Measurements from ENCODE around the gene MYO18A. TPM values are rescaled to one million over a fixed set of nuclear protein-coding genes. Genes with fewer than 3 reads are reported as not detected.

MYO18A gene
- total RNA-seq, 1 donor from 2014 or later, result 45.9 TPM

GRCh38 chr17:29121442-29121841 is 58.8 kb downstream of the MYO18A start:
- no peak overlapping the region for H3K9ac ChIP-seq (ENCODE audit: low read length)
- no peaks in the 10 kb centered on the region for H3K9me3 ChIP-seq (ENCODE audit: insufficient read depth, low read depth, low read length)
- peaks cover 2% of the 10 kb centered on the region for H3K4me1 Mint-ChIP-seq (ENCODE audit: low read depth, unreplicated experiment)
- no peaks in the 10 kb centered on the region for H3K9me3 Mint-ChIP-seq (ENCODE audit: unreplicated experiment)
- no peaks in the 10 kb centered on the region for H3K36me3 ChIP-seq (ENCODE audit: insufficient read depth, low read length)
- H3K27ac ChIP-seq (ENCODE audit: low read depth, low read length), result no peak overlapping the region
- H3K4me3 ChIP-seq (ENCODE audit: insufficient read depth, low read depth, low read length), result no peak overlapping the region
- H3K79me2 ChIP-seq (ENCODE audit: insufficient read depth, low read length), result no peaks in the 10 kb centered on the region
- no peak for DNase-seq (ENCODE audit: low read depth)
- no peak overlapping the region for H3K4me2 ChIP-seq (ENCODE audit: low read length)
- H3K4me1 ChIP-seq (ENCODE audit: insufficient read depth, low read length), result peaks cover 12% of the 10 kb centered on the region
- no peak overlapping the region for H3K27ac Mint-ChIP-seq (ENCODE audit: unreplicated experiment)
- FAIRE-seq, result no peak
- H2AFZ ChIP-seq (ENCODE audit: low read depth, low read length), result no peak overlapping the region
- peaks cover 28% of the 10 kb centered on the region for H3K36me3 Mint-ChIP-seq (ENCODE audit: low read depth, unreplicated experiment)
- no peak overlapping the region for H3K4me3 Mint-ChIP-seq (ENCODE audit: unreplicated experiment)
- H4K20me1 ChIP-seq (ENCODE audit: insufficient read depth, low read length), result peaks cover 33% of the 10 kb centered on the region
- H3K27me3 Mint-ChIP-seq (ENCODE audit: low read depth, unreplicated experiment), result no peaks in the 10 kb centered on the region
- TF ChIP-seq EZH2 (IDR thresholded peaks at IDR 0.05; ENCODE audit: insufficient read depth, low read length) (no peak), CTCF (IDR thresholded peaks at IDR 0.05; ENCODE audit: insufficient read depth, low read depth, low read length) (no peak)
- H3K27me3 ChIP-seq (ENCODE audit: insufficient read depth, low read length), result no peaks in the 10 kb centered on the region

- peaks cover 4% of the 10 kb centered on the region for H3K4me1 Mint-ChIP-seq (ENCODE audit: low read depth, unreplicated experiment)
- H3K4me3 ChIP-seq (ENCODE audit: insufficient read depth, low read depth, low read length), result no peak overlapping the region
- H3K9ac ChIP-seq (ENCODE audit: low read length), result no peak overlapping the region
- no peaks in the 10 kb centered on the region for H3K79me2 ChIP-seq (ENCODE audit: insufficient read depth, low read length)
- no peaks in the 10 kb centered on the region for H3K9me3 Mint-ChIP-seq (ENCODE audit: unreplicated experiment)
- no peak for DNase-seq (ENCODE audit: low read depth)
- peaks cover 28% of the 10 kb centered on the region for H3K36me3 Mint-ChIP-seq (ENCODE audit: low read depth, unreplicated experiment)
- no peaks in the 10 kb centered on the region for H3K27me3 ChIP-seq (ENCODE audit: insufficient read depth, low read length)
- no peaks in the 10 kb centered on the region for H3K36me3 ChIP-seq (ENCODE audit: insufficient read depth, low read length)
- no peak overlapping the region for H3K27ac Mint-ChIP-seq (ENCODE audit: unreplicated experiment)
- no peak overlapping the region for H3K27ac ChIP-seq (ENCODE audit: low read depth, low read length)
- H2AFZ ChIP-seq (ENCODE audit: low read depth, low read length), result no peak overlapping the region
- FAIRE-seq, result no peak
- H3K9me3 ChIP-seq (ENCODE audit: insufficient read depth, low read depth, low read length), result no peaks in the 10 kb centered on the region
- H3K4me3 Mint-ChIP-seq (ENCODE audit: unreplicated experiment), result no peak overlapping the region
- peaks cover 16% of the 10 kb centered on the region for H3K4me1 ChIP-seq (ENCODE audit: insufficient read depth, low read length)
- H4K20me1 ChIP-seq (ENCODE audit: insufficient read depth, low read length), result peaks cover 41% of the 10 kb centered on the region
- H3K27me3 Mint-ChIP-seq (ENCODE audit: low read depth, unreplicated experiment), result no peaks in the 10 kb centered on the region
- H3K4me2 ChIP-seq (ENCODE audit: low read length), result no peak overlapping the region
- TF ChIP-seq CTCF (IDR thresholded peaks at IDR 0.05; ENCODE audit: insufficient read depth, low read depth, low read length) (no peak), EZH2 (IDR thresholded peaks at IDR 0.05; ENCODE audit: insufficient read depth, low read length) (no peak)
Observed at GRCh38 chr17:29120433-29120832, 59.8 kb downstream of the MYO18A start.

GRCh38 chr17:29119265-29119664 is 60.9 kb downstream of the MYO18A start:
- TF ChIP-seq CTCF (IDR thresholded peaks at IDR 0.05; ENCODE audit: insufficient read depth, low read depth, low read length) (no peak), EZH2 (IDR thresholded peaks at IDR 0.05; ENCODE audit: insufficient read depth, low read length) (no peak)
- DNase-seq (ENCODE audit: low read depth), result no peak
- H3K27ac Mint-ChIP-seq (ENCODE audit: unreplicated experiment), result no peak overlapping the region

More at GRCh38 chr17:29119265-29119664, 60.9 kb downstream of the MYO18A start:
- Histone ChIP-seq H4K20me1 (ENCODE audit: insufficient read depth, low read length) (peaks cover 39% of the 10 kb centered on the region), H3K79me2 (ENCODE audit: insufficient read depth, low read length) (no peaks in the 10 kb centered on the region), H3K27ac (ENCODE audit: low read depth, low read length) (no peak overlapping the region), H3K27me3 (ENCODE audit: insufficient read depth, low read length) (no peaks in the 10 kb centered on the region), H3K36me3 (ENCODE audit: insufficient read depth, low read length) (no peaks in the 10 kb centered on the region), H3K4me1 (ENCODE audit: insufficient read depth, low read length) (peaks cover 8% of the 10 kb centered on the region), H3K9me3 (ENCODE audit: insufficient read depth, low read depth, low read length) (no peaks in the 10 kb centered on the region), H3K4me3 (ENCODE audit: insufficient read depth, low read depth, low read length) (no peak overlapping the region), H2AFZ (ENCODE audit: low read depth, low read length) (no peak overlapping the region), H3K9ac (ENCODE audit: low read length) (no peak overlapping the region), H3K4me2 (ENCODE audit: low read length) (no peak overlapping the region)
- Mint-ChIP-seq H3K36me3 (ENCODE audit: low read depth, unreplicated experiment) (peaks cover 29% of the 10 kb centered on the region), H3K4me1 (ENCODE audit: low read depth, unreplicated experiment) (peaks cover 4% of the 10 kb centered on the region), H3K4me3 (ENCODE audit: unreplicated experiment) (no peak overlapping the region), H3K27me3 (ENCODE audit: low read depth, unreplicated experiment) (no peaks in the 10 kb centered on the region), H3K9me3 (ENCODE audit: unreplicated experiment) (no peaks in the 10 kb centered on the region)
- no peak for FAIRE-seq
